Fibroblast of lung (primary cell): Measurements from ENCODE around the gene GNAS.

ENCODE experiments used
- EZH2 ChIP-seq: IDR thresholded peaks from 2 replicates; pipeline ENCODE4 v1.5.1; 2012; ENCODE audit warnings: low read length, control low read depth, mild to moderate bottlenecking; ENCODE audit errors: missing control alignments
- TF ChIP-seq, protein P1 (sequence below), 2 donors: IDR thresholded peaks in 1 of 2; conservative IDR thresholded peaks in 1 of 2; 1 replicate in 1 of 2; 2 replicates in 1 of 2; pipeline ENCODE4 v1.5.1; 2011 to 2012; ENCODE audit warnings: low read length in 2 of 2, control low read depth in 1 of 2, inconsistent platforms in 1 of 2, low read depth in 1 of 2, mild to moderate bottlenecking in 1 of 2

DNA sequence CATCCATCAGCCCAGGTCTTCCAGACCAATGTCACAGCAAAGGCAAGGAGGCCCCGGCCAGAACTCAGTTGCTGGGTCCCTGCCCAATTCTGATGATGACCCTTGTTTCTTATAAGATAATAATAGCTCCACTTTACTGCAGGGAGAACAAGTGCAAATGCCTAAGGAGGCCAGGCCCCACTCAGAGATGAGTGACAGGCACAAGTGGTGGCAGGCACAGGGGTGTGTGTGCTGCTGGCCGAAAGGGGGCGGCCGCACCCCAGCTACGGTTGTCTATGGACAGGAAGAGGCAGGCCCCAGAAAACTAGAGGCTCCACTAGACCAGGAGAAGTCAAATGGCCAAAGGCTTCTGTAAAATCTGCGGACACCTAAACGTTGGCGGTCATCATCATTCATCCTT lies 30.4 kb upstream of the GNAS start:
- TF ChIP-seq, protein P1, sequence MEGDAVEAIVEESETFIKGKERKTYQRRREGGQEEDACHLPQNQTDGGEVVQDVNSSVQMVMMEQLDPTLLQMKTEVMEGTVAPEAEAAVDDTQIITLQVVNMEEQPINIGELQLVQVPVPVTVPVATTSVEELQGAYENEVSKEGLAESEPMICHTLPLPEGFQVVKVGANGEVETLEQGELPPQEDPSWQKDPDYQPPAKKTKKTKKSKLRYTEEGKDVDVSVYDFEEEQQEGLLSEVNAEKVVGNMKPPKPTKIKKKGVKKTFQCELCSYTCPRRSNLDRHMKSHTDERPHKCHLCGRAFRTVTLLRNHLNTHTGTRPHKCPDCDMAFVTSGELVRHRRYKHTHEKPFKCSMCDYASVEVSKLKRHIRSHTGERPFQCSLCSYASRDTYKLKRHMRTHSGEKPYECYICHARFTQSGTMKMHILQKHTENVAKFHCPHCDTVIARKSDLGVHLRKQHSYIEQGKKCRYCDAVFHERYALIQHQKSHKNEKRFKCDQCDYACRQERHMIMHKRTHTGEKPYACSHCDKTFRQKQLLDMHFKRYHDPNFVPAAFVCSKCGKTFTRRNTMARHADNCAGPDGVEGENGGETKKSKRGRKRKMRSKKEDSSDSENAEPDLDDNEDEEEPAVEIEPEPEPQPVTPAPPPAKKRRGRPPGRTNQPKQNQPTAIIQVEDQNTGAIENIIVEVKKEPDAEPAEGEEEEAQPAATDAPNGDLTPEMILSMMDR (conservative IDR thresholded peaks at IDR 0.05 in 1 of 2, IDR thresholded peaks at IDR 0.05 in 1 of 2; ENCODE audit: low read depth in 1 of 2, low read length in 2 of 2): no peak
- TF ChIP-seq EZH2: no peak
